H9 (cell line): ENCODE measurements around the gene FPGS. TPM values are rescaled to one million over a fixed set of nuclear protein-coding genes. Genes with fewer than 3 reads are reported as not detected.
"Not testable (repeated sequence)": the region's sequence is repeated elsewhere in the genome, so short reads cannot be mapped to it uniquely, and the experiment has no call there.

Experiments used
- DNase-seq: peaks from one replicate; pipeline ENCODE4 v3.0.0-alpha.2; 2017
- H2AFZ ChIP-seq: one replicate; pipeline ENCODE4 v1.6.1; 2013; ENCODE audit warnings: mild to moderate bottlenecking, low read length, control low read depth, moderate library complexity
- H2AK5ac ChIP-seq: 2 replicates; pipeline ENCODE4 v1.6.1; 2013; ENCODE audit warnings: low read length, control low read depth, mixed read lengths; ENCODE audit not compliant: insufficient read length
- H2BK120ac ChIP-seq: one replicate; pipeline ENCODE4 v1.6.1; 2013; ENCODE audit warnings: low read depth, mild to moderate bottlenecking, low read length, control low read depth, inconsistent platforms; ENCODE audit not compliant: poor library complexity, severe bottlenecking
- H2BK12ac ChIP-seq: 2 replicates; pipeline ENCODE4 v1.6.1; 2013; ENCODE audit warnings: low read length, control low read depth, mixed read lengths, low read depth; ENCODE audit not compliant: insufficient read length
- H2BK15ac ChIP-seq: 2 replicates; pipeline ENCODE4 v1.6.1; 2013; ENCODE audit warnings: low read depth, low read length, control low read depth
- H2BK20ac ChIP-seq: one replicate; pipeline ENCODE4 v1.6.1; 2013; ENCODE audit warnings: low read depth, mild to moderate bottlenecking, low read length, control low read depth, inconsistent platforms; ENCODE audit not compliant: poor library complexity, severe bottlenecking
- H2BK5ac ChIP-seq: 2 replicates; pipeline ENCODE4 v1.6.1; 2013; ENCODE audit warnings: low read length, control low read depth, mixed read lengths; ENCODE audit not compliant: insufficient read length
- H3K14ac ChIP-seq: 2 replicates; pipeline ENCODE4 v1.6.1; 2013; ENCODE audit warnings: low read length, control low read depth; ENCODE audit not compliant: insufficient read depth
- H3K18ac ChIP-seq: 2 replicates; pipeline ENCODE4 v1.6.1; 2013; ENCODE audit warnings: low read depth, mild to moderate bottlenecking, mixed read lengths, low read length, control low read depth; ENCODE audit not compliant: insufficient read length
- H3K23ac ChIP-seq: 2 replicates; pipeline ENCODE4 v1.6.1; 2013; ENCODE audit warnings: low read length, control low read depth, mixed read lengths, low read depth; ENCODE audit not compliant: insufficient read length
- H3K23me2 ChIP-seq: 2 replicates; pipeline ENCODE4 v1.6.1; 2013; ENCODE audit warnings: low read depth, mild to moderate bottlenecking, mixed read lengths, low read length, control low read depth; ENCODE audit not compliant: insufficient read length, poor library complexity, severe bottlenecking
- H3K27ac ChIP-seq: 2 replicates; pipeline ENCODE4 v1.5.1; 2013; ENCODE audit warnings: low read length, control low read depth, mixed read lengths, low read depth; ENCODE audit not compliant: insufficient read length
- H3K27me3 ChIP-seq: 2 replicates; pipeline ENCODE4 v1.6.1; 2013; ENCODE audit warnings: low read length, control low read depth, inconsistent platforms; ENCODE audit not compliant: insufficient read depth
- H3K4ac ChIP-seq: 2 replicates; pipeline ENCODE4 v1.6.1; 2013; ENCODE audit warnings: low read depth, mild to moderate bottlenecking, control low read depth, inconsistent platforms, low read length, moderate library complexity
- H3K4me1 ChIP-seq: 2 replicates; pipeline ENCODE4 v1.6.1; 2013; ENCODE audit warnings: low read length, control low read depth, inconsistent platforms; ENCODE audit not compliant: insufficient read depth
- H3K4me2 ChIP-seq: 2 replicates; pipeline ENCODE4 v1.6.1; 2013; ENCODE audit warnings: low read length, control low read depth, mixed read lengths; ENCODE audit not compliant: insufficient read length, insufficient read depth
- H3K56ac ChIP-seq: 2 replicates; pipeline ENCODE4 v1.6.1; 2013; ENCODE audit warnings: low read depth, mild to moderate bottlenecking, mixed read lengths, low read length, control low read depth; ENCODE audit not compliant: insufficient read length
- H3K79me1 ChIP-seq: 2 replicates; pipeline ENCODE4 v1.6.1; 2013; ENCODE audit warnings: low read depth, mild to moderate bottlenecking, moderate library complexity, low read length, control low read depth, inconsistent platforms; ENCODE audit not compliant: insufficient read depth, poor library complexity, severe bottlenecking
- H3K79me2 ChIP-seq: 2 replicates; pipeline ENCODE4 v1.6.1; 2013; ENCODE audit warnings: low read length, control low read depth, inconsistent platforms; ENCODE audit not compliant: insufficient read depth
- H3K9ac ChIP-seq: 2 replicates; pipeline ENCODE4 v1.6.1; 2013; ENCODE audit warnings: low read length, control low read depth, mixed read lengths; ENCODE audit not compliant: insufficient read length; ENCODE audit errors: extremely low read depth
- H3K9me3 ChIP-seq: one replicate; pipeline ENCODE4 v1.6.1; 2013; ENCODE audit warnings: low read depth, low read length, inconsistent platforms; ENCODE audit not compliant: control insufficient read depth
- H3T11ph ChIP-seq: one replicate; pipeline ENCODE4 v1.6.1; 2013; ENCODE audit warnings: mild to moderate bottlenecking, low read length, control low read depth, inconsistent platforms
- H4K20me1 ChIP-seq: one replicate; pipeline ENCODE4 v1.6.1; 2013; ENCODE audit not compliant: control insufficient read depth, insufficient read length, insufficient read depth
- H4K5ac ChIP-seq: 2 replicates; pipeline ENCODE4 v1.6.1; 2013; ENCODE audit warnings: low read depth, mild to moderate bottlenecking, mixed read lengths, low read length, control low read depth; ENCODE audit not compliant: insufficient read length
- H4K8ac ChIP-seq: replicated peaks from 2 replicates; pipeline ENCODE4 v1.6.1; 2013; ENCODE audit warnings: low read length, control low read depth, mixed read lengths, low read depth; ENCODE audit not compliant: insufficient read length
- H4K91ac ChIP-seq: 2 replicates; pipeline ENCODE4 v1.6.1; 2013; ENCODE audit warnings: low read depth, mild to moderate bottlenecking, moderate library complexity, mixed read lengths, low read length, control low read depth; ENCODE audit not compliant: insufficient read length
- H3K27ac Mint-ChIP-seq, 3 experiments: 2 replicates in 2 of 3; 3 replicates in 1 of 3; pipeline ENCODE4 v1.8.0; 2020 to 2021; ENCODE audit warnings: mixed read lengths in 3 of 3, mild to moderate bottlenecking in 1 of 3, moderate library complexity in 1 of 3
- H3K27me3 Mint-ChIP-seq: 2 replicates; pipeline ENCODE4 v1.8.0; 2021; ENCODE audit warnings: low read depth, mild to moderate bottlenecking, moderate library complexity, mixed read lengths
- H3K36me3 Mint-ChIP-seq, 3 experiments: 2 replicates in 2 of 3; 3 replicates in 1 of 3; pipeline ENCODE4 v1.8.0; 2020 to 2021; ENCODE audit warnings: low read depth in 3 of 3, mixed read lengths in 3 of 3; ENCODE audit not compliant: insufficient read depth in 1 of 3
- H3K4me1 Mint-ChIP-seq, 2 experiments: 2 replicates each; pipeline ENCODE4 v1.8.0; 2020; ENCODE audit warnings: mixed read lengths in 2 of 2
- H3K4me3 Mint-ChIP-seq, 2 experiments: 2 replicates in 1 of 2; 3 replicates in 1 of 2; pipeline ENCODE4 v1.8.0; 2020 to 2021; ENCODE audit warnings: mild to moderate bottlenecking in 2 of 2, mixed read lengths in 2 of 2, moderate library complexity in 1 of 2
- H3K9me3 Mint-ChIP-seq, 2 experiments: 2 replicates in 1 of 2; 3 replicates in 1 of 2; pipeline ENCODE4 v1.8.0; 2020; ENCODE audit warnings: mild to moderate bottlenecking in 2 of 2, mixed read lengths in 2 of 2, moderate library complexity in 1 of 2
- CTCF ChIP-seq: fragments of 200-600 bp; sonication (generic); conservative IDR thresholded peaks from 3 replicates; pipeline ENCODE4 v1.8.0; 2021; ENCODE audit warnings: antibody characterized with exemption, mild to moderate bottlenecking
- WGBS: extraction: QIAGEN DNeasy Blood & Tissue Kit; methylation state at CpG from one replicate; pipeline ENCODE4 v1.1.7; 2013; ENCODE audit warnings: missing lambda C conversion rate, low lambda C conversion rate, mixed read lengths; ENCODE audit not compliant: insufficient read length; ENCODE audit errors: extremely low coverage; 5-methylcytosine and 5-hydroxymethylcytosine counted together
- total RNA-seq: library from RNA; stranded (reverse); gene quantifications from 2 replicates; pipeline ENCODE4 v1.2.1, GENCODE V29; 2021

The FPGS gene
- total RNA-seq, 1 experiment from 2014 or later = 68.4 TPM

GRCh38 chr9:127844821-127845359 is 42.2 kb downstream of the FPGS start:
- peak overlapping the region; percentile 23 to 86 (median 85); a peak in 4 of 7 replicates for H3K27ac Mint-ChIP-seq

GRCh38 chr9:127845619-127846018 is 42.9 kb downstream of the FPGS start:
- H3T11ph ChIP-seq, DNase-seq, H3K79me1 ChIP-seq, H4K8ac ChIP-seq, H3K9ac ChIP-seq, H3K23ac ChIP-seq, H3K4me1 ChIP-seq, H2BK15ac ChIP-seq, H3K4me1 Mint-ChIP-seq, H2BK120ac ChIP-seq, H3K14ac ChIP-seq, H3K23me2 ChIP-seq, H3K27me3 ChIP-seq, H3K4ac ChIP-seq, H3K9me3 ChIP-seq, H4K20me1 ChIP-seq, H3K36me3 Mint-ChIP-seq, H3K4me3 Mint-ChIP-seq, H3K56ac ChIP-seq, H3K4me2 ChIP-seq, H2BK20ac ChIP-seq, H3K79me2 ChIP-seq, H3K27me3 Mint-ChIP-seq, H2BK5ac ChIP-seq, H2AK5ac ChIP-seq, H3K27ac ChIP-seq, H2AFZ ChIP-seq, H2BK12ac ChIP-seq: not testable (repeated sequence)
- Mint-ChIP-seq H3K9me3 (peaks cover 5 to 12% of the 10 kb centered on the region in 2 experiments; a peak in 3 of 5 replicates), H3K27ac (0 out of 7 replicates have a peak overlapping the region, but pooled peaks of 1 of the 3 experiments have one; percentile 31)
- Histone ChIP-seq H3K18ac (peak overlapping the region; percentile 6), H4K5ac (peak overlapping the region; percentile 25), H4K91ac (peak overlapping the region; percentile 44)
- WGBS = no CpG with 5 or more reads among the region's 4 CpGs

More at GRCh38 chr9:127844821-127845359, 42.2 kb downstream of the FPGS start:
- peaks cover 0 to 8% (median 4%) of the 10 kb centered on the region in 3 experiments; a peak in 3 of 7 replicates for H3K36me3 Mint-ChIP-seq
- H3K18ac ChIP-seq = peak overlapping the region; percentile 45
- H3K14ac ChIP-seq = peak overlapping the region; percentile 54
- DNase-seq = peak; percentile 64
- H3K4ac ChIP-seq = no peak overlapping the region
- TF ChIP-seq CTCF = no peak
- no peak overlapping the region for H2BK20ac ChIP-seq
- no peak overlapping the region for H3K23ac ChIP-seq
- peaks cover 2% of the 10 kb centered on the region for H3K27me3 Mint-ChIP-seq
- H3K9ac ChIP-seq = no peak overlapping the region
- no peaks in the 10 kb centered on the region for H3K4me1 ChIP-seq
- H2BK15ac ChIP-seq = no peak overlapping the region
- no CpG with 5 or more reads among the region's 16 CpGs for WGBS
- no peak overlapping the region for H3K4me3 Mint-ChIP-seq
- no peaks in the 10 kb centered on the region for H4K20me1 ChIP-seq
- no peak overlapping the region for H4K8ac ChIP-seq
- no peaks in the 10 kb centered on the region for H3K23me2 ChIP-seq
- H3K4me1 Mint-ChIP-seq = peaks cover 4 to 6% of the 10 kb centered on the region in 2 experiments; a peak in 3 of 4 replicates
- no peak overlapping the region for H2BK120ac ChIP-seq
- H3K56ac ChIP-seq = no peak overlapping the region
- H3K79me2 ChIP-seq = no peaks in the 10 kb centered on the region
- peak overlapping the region; percentile 25 for H4K5ac ChIP-seq
- peak overlapping the region; percentile 53 for H2AFZ ChIP-seq
- no peaks in the 10 kb centered on the region for H3K9me3 ChIP-seq
- H3K27me3 ChIP-seq = no peaks in the 10 kb centered on the region
- no peak overlapping the region for H2BK5ac ChIP-seq
- no peak overlapping the region for H3T11ph ChIP-seq
- H2AK5ac ChIP-seq = no peak overlapping the region
- no peak overlapping the region for H3K27ac ChIP-seq
- no peaks in the 10 kb centered on the region for H3K79me1 ChIP-seq
- peak overlapping the region; percentile 44 for H4K91ac ChIP-seq
- H2BK12ac ChIP-seq = no peak overlapping the region
- no peak overlapping the region for H3K4me2 ChIP-seq
- H3K9me3 Mint-ChIP-seq = peaks cover 5 to 12% of the 10 kb centered on the region in 2 experiments; a peak in 3 of 5 replicates
